ENCODE results near the gene DHCR7.
A peak's percentile ranks its signal among the peaks of the same experiment; 100 is the strongest.
"Not testable (repeated sequence)": the region's sequence is repeated elsewhere in the genome, so short reads cannot be mapped to it uniquely, and the experiment has no call there.

The DHCR7 gene

DNA sequence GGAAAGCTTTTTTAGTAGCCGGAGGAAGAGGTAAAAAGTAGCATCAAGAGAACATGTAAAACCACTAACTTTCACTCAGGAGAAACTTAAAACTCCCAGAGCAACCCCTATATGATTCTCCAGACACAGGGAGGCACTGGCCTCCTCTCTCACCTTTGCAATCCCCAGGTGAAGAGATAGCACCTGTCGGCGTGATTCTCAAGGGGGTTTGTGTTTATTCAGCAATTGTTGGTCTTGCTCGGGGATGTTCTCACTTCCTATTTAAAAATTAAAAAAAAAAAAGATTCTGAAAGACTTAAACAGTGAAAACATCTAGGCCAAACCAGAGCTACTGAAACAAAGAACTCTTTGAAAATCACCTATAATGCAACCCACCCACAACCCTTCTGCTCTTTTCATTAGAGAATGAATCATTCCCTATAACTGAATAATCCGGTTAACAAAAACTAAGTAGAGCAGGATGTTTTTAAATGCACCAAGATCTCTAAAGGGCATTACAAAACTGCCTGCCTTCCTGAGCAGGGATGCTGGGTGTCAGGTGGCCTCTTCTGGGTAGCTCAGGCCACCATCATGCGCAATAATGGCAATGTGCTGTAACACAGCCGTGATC, 24.9 kb downstream of the DHCR7 start:
- Histone ChIP-seq H3K36me3 (ENCODE audit: low read length) (no peaks in the 10 kb centered on the region), H3K9me3 (ENCODE audit: insufficient read depth, low read length) (no peaks in the 10 kb centered on the region), H3F3A (ENCODE audit: insufficient read depth) (no peaks in the 10 kb centered on the region), H3K27me3 (ENCODE audit: low read length) (no peaks in the 10 kb centered on the region), H2AFZ (ENCODE audit: low read depth, low read length, severe bottlenecking) (no peak overlapping the region), H3K4me2 (ENCODE audit: low read depth, low read length, poor library complexity, severe bottlenecking) (no peak overlapping the region), H3K79me2 (ENCODE audit: insufficient read depth, low read length) (no peaks in the 10 kb centered on the region), H3K4me3 (ENCODE audit: insufficient read depth, low read length, poor library complexity, severe bottlenecking) (no peak overlapping the region), H3K9ac (ENCODE audit: low read length) (no peak overlapping the region), H4K20me1 (ENCODE audit: low read depth, low read length) (no peaks in the 10 kb centered on the region), H3K27ac (ENCODE audit: low read depth, low read length) (no peak overlapping the region), H3K9me2 (replicated peaks; ENCODE audit: insufficient read depth, low read length) (no peaks in the 10 kb centered on the region)
- TF ChIP-seq, protein P1, sequence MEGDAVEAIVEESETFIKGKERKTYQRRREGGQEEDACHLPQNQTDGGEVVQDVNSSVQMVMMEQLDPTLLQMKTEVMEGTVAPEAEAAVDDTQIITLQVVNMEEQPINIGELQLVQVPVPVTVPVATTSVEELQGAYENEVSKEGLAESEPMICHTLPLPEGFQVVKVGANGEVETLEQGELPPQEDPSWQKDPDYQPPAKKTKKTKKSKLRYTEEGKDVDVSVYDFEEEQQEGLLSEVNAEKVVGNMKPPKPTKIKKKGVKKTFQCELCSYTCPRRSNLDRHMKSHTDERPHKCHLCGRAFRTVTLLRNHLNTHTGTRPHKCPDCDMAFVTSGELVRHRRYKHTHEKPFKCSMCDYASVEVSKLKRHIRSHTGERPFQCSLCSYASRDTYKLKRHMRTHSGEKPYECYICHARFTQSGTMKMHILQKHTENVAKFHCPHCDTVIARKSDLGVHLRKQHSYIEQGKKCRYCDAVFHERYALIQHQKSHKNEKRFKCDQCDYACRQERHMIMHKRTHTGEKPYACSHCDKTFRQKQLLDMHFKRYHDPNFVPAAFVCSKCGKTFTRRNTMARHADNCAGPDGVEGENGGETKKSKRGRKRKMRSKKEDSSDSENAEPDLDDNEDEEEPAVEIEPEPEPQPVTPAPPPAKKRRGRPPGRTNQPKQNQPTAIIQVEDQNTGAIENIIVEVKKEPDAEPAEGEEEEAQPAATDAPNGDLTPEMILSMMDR (IDR thresholded peaks at IDR 0.05; ENCODE audit: insufficient read depth, low read length, poor library complexity, severe bottlenecking), result no peak
- TF ChIP-seq EZH2phosphoT487 (conservative IDR thresholded peaks at IDR 0.05; ENCODE audit: low read length), result no peak

DNA sequence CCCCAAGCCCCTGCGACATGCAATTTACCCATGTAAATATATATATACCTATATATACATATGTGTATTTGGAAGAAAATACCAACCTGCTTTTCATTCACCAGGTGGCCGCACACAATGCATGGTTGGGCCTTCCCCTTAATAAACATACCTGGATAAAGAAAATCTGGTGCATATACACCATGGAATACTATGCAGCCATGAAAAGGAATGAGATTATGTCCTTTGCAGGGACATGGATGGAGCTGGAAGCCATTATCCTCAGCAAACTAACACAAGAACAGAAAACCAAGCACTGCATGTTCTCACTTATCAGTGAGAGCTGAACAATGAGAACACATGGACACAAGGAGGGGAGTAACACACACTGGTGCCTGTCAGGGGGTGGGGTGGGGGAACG, 25.9 kb downstream of the DHCR7 start:
- H3K4me2 ChIP-seq (ENCODE audit: low read depth, low read length, poor library complexity, severe bottlenecking); H3K27ac ChIP-seq (ENCODE audit: low read depth, low read length); H3K9me3 ChIP-seq (ENCODE audit: insufficient read depth, low read length); H2AFZ ChIP-seq (ENCODE audit: low read depth, low read length, severe bottlenecking); H3K9me2 ChIP-seq (replicated peaks; ENCODE audit: insufficient read depth, low read length); H3F3A ChIP-seq (ENCODE audit: insufficient read depth); H3K27me3 ChIP-seq (ENCODE audit: low read length); H4K20me1 ChIP-seq (ENCODE audit: low read depth, low read length); H3K4me3 ChIP-seq (ENCODE audit: insufficient read depth, low read length, poor library complexity, severe bottlenecking); H3K36me3 ChIP-seq (ENCODE audit: low read length); H3K79me2 ChIP-seq (ENCODE audit: insufficient read depth, low read length); H3K9ac ChIP-seq (ENCODE audit: low read length): not testable (repeated sequence)

DNA sequence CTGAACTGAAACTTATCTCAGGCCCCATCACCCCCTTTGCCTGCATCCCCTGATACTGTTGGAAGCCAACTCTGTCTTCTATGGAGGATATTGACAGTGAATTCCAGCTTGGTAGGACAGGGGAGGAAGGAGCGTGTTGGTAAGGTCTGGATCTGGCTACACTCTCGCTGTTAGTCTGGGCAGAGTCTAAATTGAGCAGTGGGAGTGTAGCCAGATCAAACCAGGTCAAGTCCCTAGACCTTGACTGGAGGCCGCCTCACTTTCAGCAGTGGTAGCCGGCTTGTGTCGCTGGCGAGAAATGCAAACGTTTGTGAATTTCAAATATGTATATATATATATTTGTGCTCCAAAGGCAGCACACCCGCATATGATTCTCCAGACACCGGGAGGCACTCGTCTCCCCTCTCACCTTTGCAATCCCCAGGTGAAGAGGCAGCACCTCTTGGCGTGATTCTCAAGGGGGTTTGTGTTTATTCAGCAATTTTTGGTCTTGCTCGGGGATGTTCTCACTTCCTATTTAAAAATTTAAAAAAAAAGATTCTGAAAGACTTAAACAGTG, 26.7 kb downstream of the DHCR7 start:
- Histone ChIP-seq H3K36me3 (ENCODE audit: low read length) (no peaks in the 10 kb centered on the region), H3K27ac (ENCODE audit: low read depth, low read length) (no peak overlapping the region), H4K20me1 (ENCODE audit: low read depth, low read length) (no peaks in the 10 kb centered on the region), H3K9me3 (ENCODE audit: insufficient read depth, low read length) (no peaks in the 10 kb centered on the region), H3F3A (ENCODE audit: insufficient read depth) (no peaks in the 10 kb centered on the region), H3K27me3 (ENCODE audit: low read length) (no peaks in the 10 kb centered on the region), H3K9ac (ENCODE audit: low read length) (no peak overlapping the region), H3K4me2 (ENCODE audit: low read depth, low read length, poor library complexity, severe bottlenecking) (no peak overlapping the region), H3K9me2 (replicated peaks; ENCODE audit: insufficient read depth, low read length) (no peaks in the 10 kb centered on the region), H3K79me2 (ENCODE audit: insufficient read depth, low read length) (no peaks in the 10 kb centered on the region), H2AFZ (ENCODE audit: low read depth, low read length, severe bottlenecking) (no peak overlapping the region), H3K4me3 (ENCODE audit: insufficient read depth, low read length, poor library complexity, severe bottlenecking) (no peak overlapping the region)
- TF ChIP-seq, protein P1 (IDR thresholded peaks at IDR 0.05; ENCODE audit: insufficient read depth, low read length, poor library complexity, severe bottlenecking), result no peak
- no peak for TF ChIP-seq EZH2phosphoT487 (conservative IDR thresholded peaks at IDR 0.05; ENCODE audit: low read length)

- H3K4me3 ChIP-seq (ENCODE audit: insufficient read depth, low read length, poor library complexity, severe bottlenecking), result no peak overlapping the region
- no peaks in the 10 kb centered on the region for H3K36me3 ChIP-seq (ENCODE audit: low read length)
- no peak overlapping the region for H3K27ac ChIP-seq (ENCODE audit: low read depth, low read length)
- no peak overlapping the region for H3K9ac ChIP-seq (ENCODE audit: low read length)
- no peak overlapping the region for H3K4me2 ChIP-seq (ENCODE audit: low read depth, low read length, poor library complexity, severe bottlenecking)
- no peaks in the 10 kb centered on the region for H3K9me3 ChIP-seq (ENCODE audit: insufficient read depth, low read length)
- H4K20me1 ChIP-seq (ENCODE audit: low read depth, low read length), result no peaks in the 10 kb centered on the region
- H3K9me2 ChIP-seq (replicated peaks; ENCODE audit: insufficient read depth, low read length), result no peaks in the 10 kb centered on the region
- H3F3A ChIP-seq (ENCODE audit: insufficient read depth), result no peaks in the 10 kb centered on the region
- no peaks in the 10 kb centered on the region for H3K79me2 ChIP-seq (ENCODE audit: insufficient read depth, low read length)
- TF ChIP-seq, protein P1 (IDR thresholded peaks at IDR 0.05; ENCODE audit: insufficient read depth, low read length, poor library complexity, severe bottlenecking), result peak; percentile 77
- no peak for TF ChIP-seq EZH2phosphoT487 (conservative IDR thresholded peaks at IDR 0.05; ENCODE audit: low read length)
- H3K27me3 ChIP-seq (ENCODE audit: low read length), result no peaks in the 10 kb centered on the region
- H2AFZ ChIP-seq (ENCODE audit: low read depth, low read length, severe bottlenecking), result no peak overlapping the region
Observed at GRCh38 chr11:71420455-71421241, 27.5 kb downstream of the DHCR7 start.

Measured in SU-DHL-6 (cell line).